ENCODE results near the gene CLDN24. TPM values are rescaled to one million over a fixed set of nuclear protein-coding genes. Genes with fewer than 3 reads are reported as not detected.

The CLDN24 gene
- total and polyA plus RNA-seq, 7 donors: not detected

DNA sequence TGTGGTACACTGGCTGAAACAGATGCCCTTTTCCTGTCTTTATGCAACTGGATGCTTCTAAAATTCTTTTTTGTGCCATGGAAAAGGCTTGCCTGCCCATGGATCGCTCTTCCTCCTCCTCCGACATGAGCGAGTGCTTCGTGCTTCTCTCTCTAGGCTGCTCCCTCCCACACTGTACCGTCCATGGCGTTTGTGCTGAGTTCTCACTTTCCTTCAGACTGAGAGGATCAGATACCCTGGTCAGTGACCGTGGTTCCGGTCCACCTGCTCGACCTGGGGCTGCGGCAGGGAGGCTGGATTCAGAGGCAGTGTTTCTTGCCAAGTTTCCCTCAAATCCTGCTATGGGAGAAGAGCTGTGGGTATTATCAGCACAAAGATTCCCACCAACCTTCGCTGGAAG is 10.2 kb upstream of the CLDN24 start:
- Histone ChIP-seq H3K4me1 (no peaks in the 10 kb centered on the region), H3K36me3 (ENCODE audit: insufficient read depth in 1 of 2, low read depth in 1 of 2) (no peaks in the 10 kb centered on the region), H3K4me3 (no peak overlapping the region), H3K27me3 (ENCODE audit: insufficient read depth in 3 of 3, low read length in 2 of 3) (no peaks in the 10 kb centered on the region), H3K27ac (no peak overlapping the region), H3K9me3 (no peaks in the 10 kb centered on the region)
- intact Hi-C loops (cut with DNase I): no loop called here
- WGBS, 3 donors: 60 to 71% (median 64%) methylated on average over 11 of the region's 11 CpGs
- DNase-seq (no peak), ATAC-seq (no peak)
- no peak for TF ChIP-seq CTCF (IDR thresholded peaks at IDR 0.05)

GRCh38 chr4:183330841-183331240 is 8.6 kb upstream of the CLDN24 start:
- DNase-seq (no peak), ATAC-seq (no peak)
- Histone ChIP-seq H3K4me1 (no peaks in the 10 kb centered on the region), H3K4me3 (no peak overlapping the region), H3K9me3 (no peaks in the 10 kb centered on the region), H3K27me3 (ENCODE audit: insufficient read depth in 3 of 3, low read length in 2 of 3) (no peaks in the 10 kb centered on the region), H3K36me3 (ENCODE audit: insufficient read depth in 1 of 2, low read depth in 1 of 2) (no peaks in the 10 kb centered on the region), H3K27ac (no peak overlapping the region)
- WGBS, 3 donors: 89 to 93% (median 90%) methylated on average over 2 of the region's 2 CpGs
- no peak for TF ChIP-seq CTCF (IDR thresholded peaks at IDR 0.05)
- intact Hi-C loops (cut with DNase I): no loop called here

- TF ChIP-seq CTCF (IDR thresholded peaks at IDR 0.05): no peak
- intact Hi-C loops (cut with DNase I): no loop called here
- no peak overlapping the region for H3K4me3 ChIP-seq
- H3K27ac ChIP-seq: no peak overlapping the region
- no peaks in the 10 kb centered on the region for H3K9me3 ChIP-seq
- no peaks in the 10 kb centered on the region for H3K4me1 ChIP-seq
- ATAC-seq (no peak), DNase-seq (no peak)
- 68 to 72% (median 68%) methylated on average over 10 of the region's 10 CpGs for WGBS, 3 donors
- no peaks in the 10 kb centered on the region for H3K36me3 ChIP-seq (ENCODE audit: insufficient read depth in 1 of 2, low read depth in 1 of 2)
- H3K27me3 ChIP-seq (ENCODE audit: insufficient read depth in 3 of 3, low read length in 2 of 3): no peaks in the 10 kb centered on the region
Observed at GRCh38 chr4:183329954-183330742, 7.9 kb upstream of the CLDN24 start.

DNA sequence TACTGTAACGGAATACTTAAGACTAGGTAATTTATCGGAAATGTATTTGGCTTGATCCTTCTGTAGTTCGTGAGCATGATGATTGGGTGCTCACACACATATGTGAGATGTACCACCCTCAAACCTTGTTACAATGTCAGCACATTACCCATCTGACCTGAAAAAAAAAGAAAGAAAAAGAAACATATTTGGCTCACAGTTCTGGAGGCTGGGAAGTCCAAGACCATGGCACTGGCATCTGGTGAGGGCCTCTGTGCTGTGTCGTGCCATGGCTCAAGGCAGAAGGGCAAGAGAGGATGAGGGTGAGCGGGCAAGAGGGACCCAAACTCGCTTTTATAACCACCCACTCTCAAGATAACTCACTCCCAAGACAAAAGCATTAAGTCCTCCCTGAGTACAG is 7.0 kb upstream of the CLDN24 start:
- no peak overlapping the region for H3K27ac ChIP-seq
- 87 to 94% (median 93%) methylated on average over 6 of the region's 6 CpGs for WGBS, 3 donors
- intact Hi-C loops (cut with DNase I): no loop called here
- H3K9me3 ChIP-seq: no peaks in the 10 kb centered on the region
- no peak for ATAC-seq
- TF ChIP-seq CTCF (IDR thresholded peaks at IDR 0.05): no peak
- no peak overlapping the region for H3K4me3 ChIP-seq
- H3K27me3 ChIP-seq (ENCODE audit: insufficient read depth in 3 of 3, low read length in 2 of 3): no peaks in the 10 kb centered on the region
- no peak for DNase-seq
- H3K36me3 ChIP-seq (ENCODE audit: insufficient read depth in 1 of 2, low read depth in 1 of 2): no peaks in the 10 kb centered on the region
- no peaks in the 10 kb centered on the region for H3K4me1 ChIP-seq

GRCh38 chr4:183328832-183329231 is 6.6 kb upstream of the CLDN24 start:
- intact Hi-C loops (cut with DNase I): no loop called here
- ATAC-seq (no peak), DNase-seq (no peak)
- Histone ChIP-seq H3K27me3 (ENCODE audit: insufficient read depth in 3 of 3, low read length in 2 of 3) (no peaks in the 10 kb centered on the region), H3K4me3 (no peak overlapping the region), H3K27ac (no peak overlapping the region), H3K4me1 (no peaks in the 10 kb centered on the region), H3K36me3 (ENCODE audit: insufficient read depth in 1 of 2, low read depth in 1 of 2) (no peaks in the 10 kb centered on the region), H3K9me3 (no peaks in the 10 kb centered on the region)
- TF ChIP-seq CTCF (IDR thresholded peaks at IDR 0.05): no peak
- 52 to 65% (median 55%) methylated on average over 7 of the region's 7 CpGs for WGBS, 3 donors
